K562 (cell line): ENCODE measurements around the gene ZFPM1. TPM values are rescaled to one million over a fixed set of nuclear protein-coding genes. Genes with fewer than 3 reads are reported as not detected.

ENCODE experiments used
- BRF1 ChIP-seq: IDR thresholded peaks from 3 replicates; pipeline ENCODE4 v1.6.1; 2011; ENCODE audit warnings: borderline replicate concordance, mild to moderate bottlenecking; ENCODE audit not compliant: insufficient read length; ENCODE audit errors: extremely low read depth
- FOXJ3 ChIP-seq: sonication (generic); formaldehyde crosslinking; IDR thresholded peaks from 2 replicates; pipeline ENCODE4 v1.4.0; 2020; ENCODE audit warnings: mild to moderate bottlenecking, missing genetic modification reagents
- GTF2E2 ChIP-seq: fragments of 200-800 bp; sonication (Bioruptor generic); IDR thresholded peaks from 2 replicates; pipeline ENCODE4 v1.6.1; 2016; ENCODE audit warnings: missing genetic modification characterization, missing compliant biosample characterization
- HEY1 ChIP-seq: fragments of 250-450 bp; sonication (Bioruptor Pico); IDR thresholded peaks from 2 replicates; pipeline ENCODE4 v1.5.0; 2020; ENCODE audit warnings: mild to moderate bottlenecking, moderate library complexity, borderline replicate concordance
- LEF1 ChIP-seq: fragments of 450-650 bp; IDR thresholded peaks from 2 replicates; pipeline ENCODE4 v1.6.1; 2016; ENCODE audit warnings: mild to moderate bottlenecking
- MTF1 ChIP-seq: fragments of 250-450 bp; sonication (Bioruptor Pico); IDR thresholded peaks from 2 replicates; pipeline ENCODE4 v1.9.0; 2021; ENCODE audit warnings: moderate library complexity, mild to moderate bottlenecking, inconsistent platforms, borderline replicate concordance
- NCOA1 ChIP-seq: fragments of 450-650 bp; IDR thresholded peaks from 2 replicates; pipeline ENCODE4 v1.6.1; 2016; ENCODE audit warnings: low read depth
- NR2C2 ChIP-seq, 2 experiments: fragments of 200-800 bp in 1 of 2; sonication (Bioruptor generic) in 1 of 2; sonication (generic) in 1 of 2; formaldehyde crosslinking in 1 of 2; IDR thresholded peaks; 2 replicates each; pipeline versions ENCODE4 v1.6.1 to v1.8.0; 2016 to 2022; ENCODE audit warnings: mild to moderate bottlenecking in 1 of 2, missing compliant biosample characterization in 1 of 2, missing genetic modification characterization in 1 of 2, missing genetic modification reagents in 1 of 2
- RAD21 ChIP-seq, 2 experiments: fragments of 250-450 bp in 1 of 2; fragments of 450-650 bp in 1 of 2; sonication (Bioruptor Pico) in 1 of 2; formaldehyde crosslinking in 1 of 2; IDR thresholded peaks in 1 of 2; conservative IDR thresholded peaks in 1 of 2; 2 replicates each; pipeline versions ENCODE4 v1.4.0 to v1.8.0; 2020 to 2022; ENCODE audit warnings: mild to moderate bottlenecking in 2 of 2, moderate library complexity in 1 of 2
- RBM17 ChIP-seq: fragments of 200-400 bp; formaldehyde crosslinking; IDR thresholded peaks from 2 replicates; pipeline ENCODE4 v1.6.1; 2017; ENCODE audit warnings: low read depth, mild to moderate bottlenecking, low read length, borderline replicate concordance
- SRSF1 ChIP-seq: fragments of 200-400 bp; formaldehyde crosslinking; IDR thresholded peaks from 2 replicates; pipeline ENCODE4 v1.6.1; 2017; ENCODE audit warnings: mild to moderate bottlenecking, low read depth, low read length, moderate library complexity
- TAF9B ChIP-seq: fragments of 450-650 bp; IDR thresholded peaks from 2 replicates; pipeline ENCODE4 v1.6.1; 2018; ENCODE audit warnings: mild to moderate bottlenecking; ENCODE audit not compliant: partially characterized antibody
- TBP ChIP-seq: optimal IDR thresholded peaks from 2 replicates; pipeline ENCODE3; 2011; ENCODE audit warnings: low read depth, low read length, improper control_type of control experiment
- ZBTB1 ChIP-seq: sonication (generic); formaldehyde crosslinking; IDR thresholded peaks from 2 replicates; pipeline ENCODE4 v1.8.1; 2023; ENCODE audit warnings: missing genetic modification reagents, low read depth, mild to moderate bottlenecking, borderline replicate concordance
- ZNF121 ChIP-seq: sonication (generic); formaldehyde crosslinking; conservative IDR thresholded peaks from 2 replicates; pipeline ENCODE4 v1.8.0; 2022; ENCODE audit warnings: missing genetic modification reagents
- ZNF146 ChIP-seq: IDR thresholded peaks from one replicate; pipeline ENCODE4 v1.6.1; 2018; ENCODE audit warnings: missing compliant biosample characterization; ENCODE audit not compliant: unreplicated experiment
- ZNF75A ChIP-seq: fragments of 450-650 bp; formaldehyde crosslinking; IDR thresholded peaks from 2 replicates; pipeline ENCODE4 v1.4.0; 2020; ENCODE audit warnings: mild to moderate bottlenecking
- ZNF780A ChIP-seq: fragments of 250-450 bp; sonication (Bioruptor Pico); IDR thresholded peaks from 2 replicates; pipeline ENCODE4 v1.5.0; 2021; ENCODE audit warnings: mild to moderate bottlenecking
- polyA plus RNA-seq, 8 experiments: library from polyadenylated mRNA; depleted of rRNA in 4 of 8; stranded (reverse) in 5 of 8; unstranded in 3 of 8; fragments of >200 nt; fragmentation: Nextera tagmentation in 2 of 8; fragmentation: Illumina TruSeq in 1 of 8; extraction: Ambion mirVana in 2 of 8; extraction: Trizol in 1 of 8; gene quantifications; 2 replicates each; pipeline versions ENCODE4 v1.2.1 to v1.2.3, GENCODE V29; 2011 to 2014; ENCODE audit warnings: inconsistent platforms in 1 of 8, missing spikeins in 1 of 8
- total RNA-seq, 7 experiments: library from RNA; depleted of rRNA in 6 of 7; stranded (reverse); fragments of >200 nt in 6 of 7; fragmentation: Illumina TruSeq in 2 of 7; extraction: Trizol in 2 of 7; gene quantifications; 2 replicates each; pipeline versions ENCODE4 v1.2.1 to v1.2.3, GENCODE V29; 2011 to 2021; ENCODE audit warnings: low replicate concordance in 1 of 7
- TF ChIP-seq, protein P1 (sequence below): fragments of 250-450 bp; sonication (Bioruptor Pico); IDR thresholded peaks from 2 replicates; pipeline ENCODE4 v1.4.0; 2020; ENCODE audit warnings: borderline replicate concordance
- TF ChIP-seq, protein P2 (sequence below): sonication (generic); formaldehyde crosslinking; IDR thresholded peaks from 2 replicates; pipeline ENCODE4 v1.8.0; 2022; ENCODE audit warnings: mild to moderate bottlenecking, missing genetic modification reagents
- TF ChIP-seq, protein P3 (sequence below): sonication (generic); formaldehyde crosslinking; IDR thresholded peaks from 2 replicates; pipeline ENCODE4 v1.8.0; 2023; ENCODE audit warnings: mild to moderate bottlenecking, missing genetic modification reagents

Gene ZFPM1
- total and polyA plus RNA-seq, 9 of the 15 experiments (the other 6 are each of a cell fraction or from before 2014, with no cell fraction given): 0.03 to 35.9 (median 1.4) TPM

DNA sequence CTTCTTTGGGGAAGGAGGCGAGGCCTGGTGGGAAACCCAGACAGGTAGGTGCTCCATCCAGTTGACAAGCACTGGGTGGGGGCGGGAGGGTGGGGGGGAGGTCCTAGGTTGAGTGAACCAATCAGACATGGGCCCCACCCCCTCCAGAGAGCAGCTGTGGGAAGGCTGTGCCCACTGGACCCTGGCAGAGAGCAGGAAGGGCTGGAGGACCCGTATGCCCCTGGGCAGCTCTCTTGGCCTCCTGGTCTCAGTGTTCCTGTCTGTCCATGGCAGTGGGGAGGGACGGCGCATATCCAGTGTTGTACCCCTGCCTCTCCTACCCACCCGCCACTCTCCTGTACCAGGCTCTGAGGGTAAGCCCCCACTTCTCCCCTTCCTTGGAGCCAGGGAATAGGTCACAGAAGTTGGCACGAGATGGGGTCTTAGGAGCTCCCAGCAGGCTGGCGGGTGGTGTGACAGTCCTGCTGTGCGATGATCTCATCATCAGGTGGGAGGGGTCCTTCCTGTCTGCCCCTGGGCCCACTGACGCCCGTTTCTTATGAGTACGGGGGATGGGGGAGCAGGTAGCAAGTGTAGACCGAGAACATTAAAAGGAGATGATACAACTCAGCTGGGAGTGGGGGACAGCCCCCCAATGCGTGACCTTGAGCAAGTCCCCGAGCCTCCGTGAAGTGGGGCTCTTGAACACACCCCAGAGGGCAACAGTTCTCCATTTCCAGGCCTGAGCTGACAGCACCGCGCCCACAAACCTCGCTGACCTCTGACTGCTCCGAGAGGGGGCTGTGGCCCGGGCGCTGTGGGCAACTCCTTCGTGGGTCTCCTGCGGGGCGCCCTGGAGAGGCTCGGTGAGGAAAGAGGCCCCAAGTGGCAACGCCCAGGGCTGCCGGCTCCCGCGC lies 1.2 kb upstream of the ZFPM1 start (continued):
- TF ChIP-seq RAD21 (CRISPR knock-in tag; conservative IDR thresholded peaks at IDR 0.05 in 1 of 2, IDR thresholded peaks at IDR 0.05 in 1 of 2) (peak in 1 of 2 experiments; percentile 28; a peak in 1 of 4 replicates), MTF1 (CRISPR knock-in tag) (no peak), HEY1 (no peak), ZNF146 (CRISPR knock-in tag) (no peak), GTF2E2 (tag) (no peak), LEF1 (no peak), TBP (no peak), NR2C2 (CRISPR knock-in tag; IDR thresholded peaks at IDR 0.05) (no peak), NR2C2 (tag; IDR thresholded peaks at IDR 0.05) (peak; percentile 52; the same call in 1 of the 2 replicates), FOXJ3 (CRISPR knock-in tag) (no peak), RBM17 (no peak), ZNF75A (CRISPR knock-in tag) (no peak), SRSF1 (no peak), ZBTB1 (no peak), BRF1 (no peak), TAF9B (no peak), NCOA1 (no peak), ZNF780A (CRISPR knock-in tag) (no peak), ZNF121 (CRISPR knock-in tag) (no peak)
- TF ChIP-seq, protein P1, sequence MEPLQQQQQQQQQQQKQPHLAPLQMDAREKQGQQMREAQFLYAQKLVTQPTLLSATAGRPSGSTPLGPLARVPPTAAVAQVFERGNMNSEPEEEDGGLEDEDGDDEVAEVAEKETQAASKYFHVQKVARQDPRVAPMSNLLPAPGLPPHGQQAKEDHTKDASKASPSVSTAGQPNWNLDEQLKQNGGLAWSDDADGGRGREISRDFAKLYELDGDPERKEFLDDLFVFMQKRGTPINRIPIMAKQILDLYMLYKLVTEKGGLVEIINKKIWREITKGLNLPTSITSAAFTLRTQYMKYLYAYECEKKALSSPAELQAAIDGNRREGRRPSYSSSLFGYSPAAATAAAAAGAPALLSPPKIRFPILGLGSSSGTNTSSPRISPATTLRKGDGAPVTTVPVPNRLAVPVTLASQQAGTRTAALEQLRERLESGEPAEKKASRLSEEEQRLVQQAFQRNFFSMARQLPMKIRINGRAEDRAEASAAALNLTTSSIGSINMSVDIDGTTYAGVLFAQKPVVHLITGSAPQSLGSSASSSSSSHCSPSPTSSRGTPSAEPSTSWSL (CRISPR knock-in tag): no peak
- TF ChIP-seq, protein P2, sequence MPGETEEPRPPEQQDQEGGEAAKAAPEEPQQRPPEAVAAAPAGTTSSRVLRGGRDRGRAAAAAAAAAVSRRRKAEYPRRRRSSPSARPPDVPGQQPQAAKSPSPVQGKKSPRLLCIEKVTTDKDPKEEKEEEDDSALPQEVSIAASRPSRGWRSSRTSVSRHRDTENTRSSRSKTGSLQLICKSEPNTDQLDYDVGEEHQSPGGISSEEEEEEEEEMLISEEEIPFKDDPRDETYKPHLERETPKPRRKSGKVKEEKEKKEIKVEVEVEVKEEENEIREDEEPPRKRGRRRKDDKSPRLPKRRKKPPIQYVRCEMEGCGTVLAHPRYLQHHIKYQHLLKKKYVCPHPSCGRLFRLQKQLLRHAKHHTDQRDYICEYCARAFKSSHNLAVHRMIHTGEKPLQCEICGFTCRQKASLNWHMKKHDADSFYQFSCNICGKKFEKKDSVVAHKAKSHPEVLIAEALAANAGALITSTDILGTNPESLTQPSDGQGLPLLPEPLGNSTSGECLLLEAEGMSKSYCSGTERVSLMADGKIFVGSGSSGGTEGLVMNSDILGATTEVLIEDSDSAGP: 0 out of 2 replicates have a peak, but pooled peaks have one; percentile 9
- TF ChIP-seq, protein P3, sequence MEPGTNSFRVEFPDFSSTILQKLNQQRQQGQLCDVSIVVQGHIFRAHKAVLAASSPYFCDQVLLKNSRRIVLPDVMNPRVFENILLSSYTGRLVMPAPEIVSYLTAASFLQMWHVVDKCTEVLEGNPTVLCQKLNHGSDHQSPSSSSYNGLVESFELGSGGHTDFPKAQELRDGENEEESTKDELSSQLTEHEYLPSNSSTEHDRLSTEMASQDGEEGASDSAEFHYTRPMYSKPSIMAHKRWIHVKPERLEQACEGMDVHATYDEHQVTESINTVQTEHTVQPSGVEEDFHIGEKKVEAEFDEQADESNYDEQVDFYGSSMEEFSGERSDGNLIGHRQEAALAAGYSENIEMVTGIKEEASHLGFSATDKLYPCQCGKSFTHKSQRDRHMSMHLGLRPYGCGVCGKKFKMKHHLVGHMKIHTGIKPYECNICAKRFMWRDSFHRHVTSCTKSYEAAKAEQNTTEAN (CRISPR knock-in tag): no peak
